Fibroblast of skin of left biceps (primary cell): ENCODE measurements around the gene LCN15.
"Not testable (repeated sequence)": the region's sequence is repeated elsewhere in the genome, so short reads cannot be mapped to it uniquely, and the experiment has no call there.

ENCODE experiments used
- DNase-seq, 2 experiments: peaks; one replicate each; pipeline ENCODE4 v3.0.0-alpha.2; 2013; ENCODE audit warnings: low read depth in 2 of 2

Gene LCN15

GRCh38 chr9:136794281-136794999 lies 30.1 kb upstream of the LCN15 start:
- no peak for DNase-seq

- DNase-seq = no peak
Observed at GRCh38 chr9:136793086-136793946, 29.0 kb upstream of the LCN15 start.

DNA sequence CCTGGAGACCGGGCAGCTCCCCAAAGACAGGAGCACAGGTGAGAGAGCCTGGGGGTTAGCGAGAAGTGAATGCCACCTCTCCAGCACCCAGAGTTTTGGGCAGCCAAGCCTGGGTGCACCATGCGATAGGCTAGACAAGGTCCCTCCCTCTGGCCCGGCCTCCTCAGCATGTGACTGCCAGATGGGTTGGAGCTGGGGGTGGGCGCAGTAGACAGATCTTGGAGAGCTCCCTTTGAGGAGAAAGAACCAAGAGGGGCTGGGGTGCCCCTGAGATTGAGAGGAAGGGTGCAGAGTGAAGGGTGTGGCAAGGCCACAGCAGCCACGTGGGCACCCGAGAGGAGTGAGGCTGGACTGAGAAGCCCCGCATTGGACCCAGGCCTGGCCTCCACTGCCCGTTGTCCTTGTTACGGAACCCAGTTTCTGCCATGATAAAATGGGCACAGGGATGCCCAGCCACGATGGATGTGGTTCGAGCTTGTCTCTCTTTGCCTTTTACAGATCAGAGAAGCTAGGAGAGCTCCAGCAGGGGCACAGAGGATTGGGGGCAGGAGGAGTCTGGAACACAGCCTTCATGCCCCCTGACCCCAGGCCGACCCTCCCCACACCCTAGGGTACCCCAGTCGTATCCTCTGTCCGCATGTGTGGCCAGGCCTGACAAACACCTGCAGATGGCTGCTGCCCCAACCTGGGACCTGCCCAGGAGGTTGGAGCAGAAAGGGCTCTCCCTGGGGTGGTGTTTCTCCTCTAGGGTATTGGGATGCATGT lies 28.2 kb upstream of the LCN15 start:
- DNase-seq = no peak

- DNase-seq = no peak
Observed at GRCh38 chr9:136791516-136792276, 27.4 kb upstream of the LCN15 start.

DNA sequence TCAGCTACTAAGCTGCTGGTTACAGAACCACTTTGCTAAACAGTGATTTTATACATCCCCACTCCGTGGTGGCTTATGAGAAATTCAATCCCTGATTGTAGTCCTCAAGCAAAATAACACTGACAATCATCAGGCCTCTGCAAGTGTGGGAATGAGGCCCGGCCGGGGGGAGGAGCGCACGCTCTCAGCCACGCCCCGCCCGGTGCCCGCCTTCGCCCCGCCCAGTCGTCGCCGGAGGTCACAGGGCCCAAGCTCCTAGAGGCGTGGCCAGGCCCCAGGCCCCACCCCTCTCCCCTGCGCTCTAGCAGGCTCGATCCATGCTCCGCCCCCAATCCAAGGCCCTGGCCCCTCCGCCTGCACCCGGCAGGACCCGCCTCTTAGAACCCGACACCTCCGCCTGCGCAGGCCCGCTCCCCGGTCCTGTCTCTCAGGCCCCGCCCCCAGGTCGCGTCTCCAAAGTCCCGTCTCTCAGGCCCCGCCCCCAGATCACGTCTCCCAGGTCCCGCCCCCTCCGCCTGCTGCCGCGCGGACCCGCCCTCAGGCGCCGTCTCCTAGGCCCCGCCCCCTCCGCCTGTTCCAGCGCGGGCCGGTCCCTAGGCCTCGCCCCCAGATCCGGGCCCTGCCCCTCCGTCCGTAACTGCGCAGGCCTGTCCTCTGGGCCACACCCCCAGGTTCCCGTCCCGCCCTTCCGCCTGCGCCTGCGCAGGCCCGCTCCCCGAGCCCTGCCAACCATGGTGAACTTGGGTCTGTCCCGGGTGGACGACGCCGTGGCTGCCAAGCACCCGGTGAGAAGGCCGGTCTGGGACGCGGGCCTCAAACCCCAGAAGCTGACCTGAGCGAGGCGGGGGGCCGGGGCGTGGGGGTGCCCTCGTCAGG lies 26.6 kb upstream of the LCN15 start, which contains the start of gene TMEM141:
TMEM141 (plus strand) TSS at position 705 of the 876 bp plus-strand sequence; CDS start at position 732, 27 bp downstream.
- DNase-seq = peak; percentile 98

DNA sequence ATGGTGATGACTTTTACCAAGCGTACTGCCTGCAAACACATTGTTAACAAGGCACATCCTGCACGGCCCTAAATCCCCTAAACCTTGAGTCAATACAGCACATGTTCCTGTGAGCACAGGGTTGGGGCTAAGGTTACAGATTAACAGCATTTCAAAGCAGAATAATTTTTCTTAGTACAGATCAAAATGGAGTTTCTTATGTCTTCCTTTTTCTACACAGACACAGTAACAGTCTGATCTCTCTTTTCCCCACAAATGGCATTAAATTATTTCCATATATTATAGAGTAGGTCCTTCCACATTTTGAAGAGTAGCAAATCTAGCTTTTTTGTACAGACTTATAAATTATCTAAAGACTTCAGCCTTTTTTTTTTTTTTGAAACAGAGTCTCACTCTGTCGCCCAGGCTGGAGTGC lies 25.2 kb upstream of the LCN15 start:
- DNase-seq = no peak

GRCh38 chr9:136788644-136789522 lies 24.6 kb upstream of the LCN15 start:
- not testable (repeated sequence) for DNase-seq

DNA sequence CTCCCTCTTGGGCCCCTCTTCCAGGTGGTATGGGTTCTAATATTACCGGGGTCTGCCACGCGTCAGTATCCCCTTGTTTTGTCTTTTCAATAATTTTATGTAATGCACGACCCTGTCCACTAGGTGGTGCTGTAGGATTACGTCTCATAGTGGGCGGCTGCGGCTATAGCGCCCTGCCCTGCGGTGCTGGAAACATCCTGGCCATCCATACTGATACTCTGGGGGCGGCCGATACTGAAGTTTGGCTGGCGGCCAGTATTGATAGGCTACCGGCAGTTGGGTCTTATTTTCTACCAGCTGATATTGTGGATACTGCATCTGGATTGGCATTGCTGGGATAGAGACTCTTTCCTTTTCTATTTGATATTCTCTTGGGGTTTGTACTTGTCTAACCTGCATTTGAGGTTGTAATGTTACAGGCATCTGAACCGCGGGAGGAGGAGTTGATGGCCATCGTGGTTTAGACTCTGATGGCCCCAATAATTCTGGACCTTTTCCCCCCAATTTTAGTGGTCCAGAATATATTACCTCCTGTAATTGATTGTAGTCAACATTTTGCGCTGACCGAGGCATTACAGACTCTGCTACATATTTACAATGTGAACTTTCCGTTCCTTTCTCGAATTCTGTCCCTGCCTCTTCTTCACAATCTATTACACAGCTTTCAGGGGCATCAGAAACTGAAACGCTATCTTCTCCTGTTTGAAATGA lies 23.5 kb upstream of the LCN15 start:
- no peak for DNase-seq

DNA sequence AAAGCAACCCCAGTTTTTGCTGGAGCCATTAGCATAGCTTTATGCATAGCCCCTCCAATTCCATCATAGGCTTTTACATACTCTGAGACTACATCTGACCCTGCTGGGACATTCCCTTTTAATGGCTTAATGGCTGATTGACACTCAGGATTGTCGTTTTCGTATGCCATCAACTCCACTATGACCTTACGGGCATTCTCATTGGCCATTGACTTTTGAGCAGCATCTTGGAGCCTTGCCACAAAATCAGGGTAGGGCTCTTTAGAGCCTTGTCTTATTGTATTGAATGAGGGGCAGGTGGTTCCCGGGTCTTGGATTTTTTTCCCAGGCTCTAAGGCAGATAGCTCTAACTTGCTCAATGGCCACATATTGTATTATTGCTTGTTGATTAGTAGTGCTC lies 22.7 kb upstream of the LCN15 start:
- DNase-seq = not testable (repeated sequence)

- DNase-seq = no peak
Observed at GRCh38 chr9:136786451-136786850, 22.1 kb upstream of the LCN15 start.

GRCh38 chr9:136785565-136786355 lies 21.4 kb upstream of the LCN15 start:
- not testable (repeated sequence) for DNase-seq

- DNase-seq = no peak
Observed at GRCh38 chr9:136784997-136785361, 20.7 kb upstream of the LCN15 start.

- DNase-seq = no peak
Observed at GRCh38 chr9:136784249-136784996, 20.1 kb upstream of the LCN15 start.

DNA sequence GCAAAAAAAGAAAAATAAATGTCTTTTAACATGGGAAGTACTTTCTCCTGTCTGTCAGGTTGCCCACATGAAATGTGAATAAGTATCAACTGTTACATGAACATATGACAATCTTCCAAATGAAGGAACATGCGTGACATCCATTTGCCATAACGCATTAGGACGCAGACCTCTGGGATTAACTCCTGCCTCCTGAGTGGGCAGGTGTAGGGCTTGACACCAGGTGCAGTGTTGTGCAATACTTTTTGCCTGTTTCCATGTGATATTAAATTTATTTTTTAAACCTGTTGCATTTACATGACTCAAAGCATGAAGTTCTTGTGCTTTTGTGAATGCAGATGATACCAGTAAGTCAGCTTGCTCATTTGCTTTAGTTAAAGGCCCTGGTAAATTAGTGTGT lies 18.1 kb upstream of the LCN15 start:
- DNase-seq = no peak

DNA sequence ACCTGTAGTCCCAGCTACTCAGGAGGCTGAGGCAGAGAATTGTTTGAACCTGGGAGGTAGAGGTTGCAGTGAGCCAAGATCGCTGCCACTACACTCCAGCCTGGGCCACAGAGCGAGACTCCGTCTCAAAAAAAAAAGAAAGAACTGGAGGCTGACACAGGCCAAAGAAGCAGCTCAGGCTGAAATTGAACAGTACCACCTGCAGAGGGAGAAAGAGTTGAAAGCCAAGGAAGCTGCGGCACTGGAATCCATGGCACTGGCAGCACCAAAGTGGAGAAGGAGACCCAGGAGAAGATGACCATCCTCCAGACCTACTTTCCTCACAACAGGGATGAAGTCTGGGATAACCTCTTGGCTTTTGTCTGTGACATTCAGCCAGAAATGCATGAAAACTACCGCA lies 15.5 kb upstream of the LCN15 start:
- DNase-seq = no peak

DNA sequence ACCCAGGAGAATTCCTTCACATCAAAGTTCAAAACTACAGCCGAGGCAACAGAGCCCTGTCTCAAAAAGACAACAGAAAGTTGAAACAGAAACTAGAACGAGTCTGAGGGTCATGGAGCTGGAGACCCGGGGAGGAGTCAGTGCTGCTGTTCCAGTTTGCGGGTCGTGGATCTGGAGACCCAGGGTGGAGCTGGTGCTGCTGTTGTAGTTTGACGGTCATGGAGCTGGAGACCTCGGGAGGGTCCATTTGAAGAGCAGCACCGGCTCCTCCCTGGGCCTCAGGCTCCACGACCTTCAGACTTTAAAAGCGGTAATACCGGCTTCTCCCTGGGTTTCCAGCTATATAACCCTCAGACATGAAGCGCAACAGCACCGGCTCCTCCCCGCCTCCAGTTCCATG lies 13.0 kb upstream of the LCN15 start:
- no peak for DNase-seq

- DNase-seq = no peak
Observed at GRCh38 chr9:136776947-136777346, 12.6 kb upstream of the LCN15 start.
